HG02938 (cell line): ENCODE data around the gene ZBTB22.

ENCODE experiments used
- ATAC-seq: cut with Tn5 transposase; IDR thresholded peaks from one replicate; pipeline ENCODE4 v1.9.1; 2021; ENCODE audit warnings: mild to moderate bottlenecking, moderate library complexity; ENCODE audit not compliant: unreplicated experiment

Gene ZBTB22

DNA sequence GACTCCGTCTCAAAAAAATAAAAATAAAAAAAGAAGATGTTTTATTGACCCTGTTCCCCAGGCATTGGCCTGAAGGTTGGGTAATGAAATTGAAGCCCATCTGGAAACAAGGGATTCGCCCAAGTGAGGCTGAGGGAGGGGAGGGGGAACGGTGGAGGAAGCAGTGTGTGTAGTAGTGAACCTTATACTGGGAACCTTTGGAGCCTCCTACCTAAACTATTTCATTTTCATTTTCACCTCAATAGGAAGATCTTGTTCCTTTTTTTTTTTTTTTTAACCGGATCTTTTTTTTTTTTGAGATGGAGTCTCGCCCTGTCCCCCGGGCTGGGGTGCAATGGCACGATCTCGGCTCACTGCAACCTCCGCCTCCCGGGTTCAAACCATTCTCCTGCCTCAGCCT, 13.2 kb upstream of the ZBTB22 start:
- ATAC-seq: no peak

DNA sequence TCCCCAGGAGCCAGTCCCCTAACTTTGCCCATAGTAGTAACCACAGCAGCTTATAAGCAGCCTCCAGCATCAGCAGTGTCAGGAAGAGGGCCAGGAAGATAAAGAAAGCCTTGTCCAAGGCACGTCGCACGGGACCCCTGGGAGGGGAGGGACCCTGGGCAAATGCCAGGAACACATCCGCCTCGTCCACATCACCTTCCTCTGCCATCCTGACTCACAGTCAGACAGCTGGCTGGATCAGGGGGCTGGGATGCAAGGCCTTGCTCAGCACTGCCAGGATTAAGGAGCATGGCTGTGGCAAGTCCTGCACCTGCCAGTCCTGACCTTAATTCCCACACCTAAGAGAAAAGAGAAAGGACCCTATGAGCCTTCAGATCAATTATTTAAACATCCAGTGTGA, 11.5 kb upstream of the ZBTB22 start:
- ATAC-seq: no peak

DNA sequence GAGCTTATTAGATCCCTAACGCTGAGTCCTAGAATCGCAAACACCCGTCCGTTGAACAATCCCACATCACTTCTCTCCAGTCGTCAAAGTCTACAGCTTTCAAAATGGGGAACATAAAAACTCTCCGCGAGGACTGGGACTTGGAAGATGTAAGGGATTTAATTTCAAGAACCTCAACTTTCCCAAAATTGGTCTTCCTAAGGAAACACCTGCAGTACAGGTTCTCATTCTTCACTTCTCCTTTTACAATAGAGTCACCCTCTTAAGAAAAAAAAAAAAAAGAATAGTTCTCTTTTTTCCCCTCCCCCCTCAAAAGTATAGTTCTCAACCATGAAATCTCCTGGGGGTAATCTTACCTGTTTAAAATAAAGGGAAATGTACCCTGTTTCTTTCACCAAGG, 6.6 kb upstream of the ZBTB22 start:
- ATAC-seq: no peak

GRCh38 chr6:33323623-33323948, 6.0 kb upstream of the ZBTB22 start:
- no peak for ATAC-seq

- no peak for ATAC-seq
These were observed 3.7 kb upstream of the ZBTB22 start for GRCh38 chr6:33321227-33321626.

GRCh38 chr6:33320315-33321181, 3.0 kb upstream of the ZBTB22 start:
- ATAC-seq: no peak

- ATAC-seq: no peak
These were observed 2.4 kb upstream of the ZBTB22 start for GRCh38 chr6:33319939-33320314.

DNA sequence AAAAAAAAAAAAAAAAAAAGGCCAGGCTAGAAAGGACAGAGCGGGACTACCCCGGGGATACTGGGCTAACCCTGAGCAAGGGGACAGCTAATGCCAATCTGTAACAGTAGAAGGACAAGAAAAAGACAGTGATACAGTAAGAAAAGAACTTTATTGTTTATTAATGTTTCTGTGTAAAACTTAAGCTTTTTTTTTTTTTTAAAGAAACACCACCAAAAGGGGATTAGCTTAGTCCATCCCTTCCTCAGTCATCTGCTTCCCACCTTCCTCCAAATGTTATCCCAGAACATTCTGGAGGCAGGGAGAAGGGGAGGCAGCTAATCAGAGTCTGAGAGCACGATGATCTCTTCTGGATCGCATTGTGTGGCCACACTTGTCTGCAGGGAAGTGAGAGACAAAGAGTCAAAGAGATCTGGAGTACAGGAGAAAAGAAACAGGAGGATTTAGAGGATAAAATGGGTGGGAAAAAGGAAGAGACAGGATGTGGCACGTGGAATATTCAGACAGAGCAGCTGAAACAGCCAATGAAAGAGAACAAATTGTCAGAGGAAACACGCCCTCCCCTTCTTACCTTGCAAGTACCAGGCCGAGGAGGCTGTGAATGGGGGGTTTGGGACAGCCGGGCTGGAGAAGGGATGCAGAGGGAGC, 1.0 kb upstream of the ZBTB22 start:
- no peak for ATAC-seq

DNA sequence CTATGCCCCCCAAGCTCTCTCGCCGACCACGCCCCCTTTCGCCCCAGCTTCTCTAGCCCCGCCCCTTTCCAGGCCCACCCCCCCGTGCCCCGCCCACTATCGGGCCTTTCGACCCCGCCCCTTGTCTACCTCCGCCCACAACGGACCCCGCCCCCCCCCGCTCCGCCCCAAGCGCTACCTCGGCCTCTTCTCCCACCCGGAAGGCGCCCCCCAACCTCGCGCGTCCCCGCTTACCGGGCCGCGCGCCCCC, 200 bp downstream of the ZBTB22 start:
- ATAC-seq: no peak

GRCh38 chr6:33316603-33317418, 733 bp downstream of the ZBTB22 start:
- no peak for ATAC-seq

GRCh38 chr6:33315793-33316602, 1.5 kb downstream of the ZBTB22 start:
- ATAC-seq: no peak

GRCh38 chr6:33314943-33315792, 2.4 kb downstream of the ZBTB22 start:
- no peak for ATAC-seq

DNA sequence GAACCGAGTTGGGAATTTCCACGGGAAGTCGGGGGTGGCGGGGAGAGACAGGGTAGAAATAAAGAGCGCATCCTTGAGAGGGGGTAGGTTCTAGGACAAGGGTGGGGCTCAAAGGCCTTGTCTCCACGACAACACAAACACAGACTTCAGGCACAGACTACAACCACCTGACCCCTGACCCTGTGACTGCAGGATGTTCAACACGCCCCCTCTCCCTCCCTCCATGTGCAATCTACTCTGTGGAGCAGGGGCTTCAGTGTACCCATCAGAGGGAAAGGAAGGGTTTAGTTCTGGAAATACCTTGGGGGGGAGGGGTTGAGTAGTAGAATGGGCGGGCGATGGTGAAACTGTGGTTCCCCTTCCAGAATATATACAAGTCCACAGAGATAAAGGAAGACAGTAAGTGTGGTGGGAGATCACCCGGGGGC, 3.0 kb downstream of the ZBTB22 start:
- no peak for ATAC-seq

DNA sequence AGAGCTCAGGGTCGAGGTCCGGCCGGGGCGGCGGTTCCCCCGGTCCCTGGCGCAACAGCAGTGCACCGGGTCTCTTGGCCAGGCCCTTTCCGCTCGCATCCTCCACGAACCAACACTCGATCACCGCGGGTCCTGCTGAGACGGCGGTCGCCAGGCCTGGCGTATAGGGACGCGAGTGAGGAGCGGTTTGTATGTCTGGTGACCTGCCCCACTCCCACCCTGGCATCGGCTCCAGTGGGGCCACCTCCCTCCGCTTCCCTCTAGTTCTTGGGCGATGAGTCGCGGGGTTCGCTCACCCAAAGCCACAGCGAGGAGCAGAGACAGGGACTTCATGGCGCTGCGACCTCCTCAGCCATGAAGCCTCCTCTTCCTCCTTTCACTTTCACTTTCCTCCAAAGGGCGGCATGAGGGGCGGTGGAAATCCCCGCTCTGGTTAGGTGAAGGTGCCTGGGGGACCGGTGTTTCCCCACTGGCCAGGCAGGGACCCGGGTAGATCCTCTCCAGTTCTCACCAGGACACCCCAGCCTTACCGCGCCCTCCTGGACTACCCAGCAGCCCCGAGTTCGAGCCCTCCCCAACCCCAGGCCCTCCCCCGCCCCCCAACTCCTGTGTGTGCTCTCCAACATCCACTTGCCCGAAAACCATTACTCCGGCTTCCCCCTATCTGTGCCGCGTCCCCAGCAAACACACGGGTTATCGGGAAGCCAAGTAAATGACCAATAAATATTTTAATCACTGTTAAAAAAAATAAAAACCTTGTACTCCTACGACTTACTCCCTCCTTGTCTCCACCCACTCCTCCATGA, 3.6 kb downstream of the ZBTB22 start, which contains the start of gene TAPBP:
Gene TAPBP, minus strand, starts transcription at position 370 of the 806 bp plus-strand sequence. Its CDS starts 37 bp downstream, at position 333.
- ATAC-seq: no peak

DNA sequence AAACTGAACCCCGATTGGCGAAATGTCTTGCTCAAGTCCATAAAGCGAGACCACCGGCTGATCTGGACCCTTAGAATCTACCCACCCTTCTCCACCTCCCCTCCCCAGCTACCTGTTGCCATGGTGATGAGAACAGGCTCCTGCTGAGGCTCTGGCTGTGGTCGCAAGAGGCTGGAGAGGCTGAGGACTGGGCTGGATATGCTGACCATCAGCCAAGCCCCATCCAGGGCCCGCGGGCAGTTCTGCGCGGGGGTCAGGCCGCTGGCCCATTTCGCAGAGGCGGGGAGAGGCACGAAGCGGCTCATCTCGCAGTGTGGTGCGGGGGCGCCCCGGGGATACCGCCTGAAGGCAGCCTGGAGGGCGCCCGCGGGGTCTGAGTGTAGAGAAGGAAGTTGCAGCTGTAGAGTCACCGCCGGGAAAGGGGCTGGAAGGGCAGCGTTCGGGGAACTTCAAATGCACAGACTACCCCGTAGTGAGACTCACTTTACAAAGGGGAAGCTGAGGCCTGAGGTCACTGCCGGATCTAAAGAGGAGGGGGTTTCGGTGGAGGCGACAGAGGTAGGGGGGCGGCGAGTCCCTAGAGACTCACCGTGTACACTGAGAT, 4.3 kb downstream of the ZBTB22 start:
- ATAC-seq: no peak

DNA sequence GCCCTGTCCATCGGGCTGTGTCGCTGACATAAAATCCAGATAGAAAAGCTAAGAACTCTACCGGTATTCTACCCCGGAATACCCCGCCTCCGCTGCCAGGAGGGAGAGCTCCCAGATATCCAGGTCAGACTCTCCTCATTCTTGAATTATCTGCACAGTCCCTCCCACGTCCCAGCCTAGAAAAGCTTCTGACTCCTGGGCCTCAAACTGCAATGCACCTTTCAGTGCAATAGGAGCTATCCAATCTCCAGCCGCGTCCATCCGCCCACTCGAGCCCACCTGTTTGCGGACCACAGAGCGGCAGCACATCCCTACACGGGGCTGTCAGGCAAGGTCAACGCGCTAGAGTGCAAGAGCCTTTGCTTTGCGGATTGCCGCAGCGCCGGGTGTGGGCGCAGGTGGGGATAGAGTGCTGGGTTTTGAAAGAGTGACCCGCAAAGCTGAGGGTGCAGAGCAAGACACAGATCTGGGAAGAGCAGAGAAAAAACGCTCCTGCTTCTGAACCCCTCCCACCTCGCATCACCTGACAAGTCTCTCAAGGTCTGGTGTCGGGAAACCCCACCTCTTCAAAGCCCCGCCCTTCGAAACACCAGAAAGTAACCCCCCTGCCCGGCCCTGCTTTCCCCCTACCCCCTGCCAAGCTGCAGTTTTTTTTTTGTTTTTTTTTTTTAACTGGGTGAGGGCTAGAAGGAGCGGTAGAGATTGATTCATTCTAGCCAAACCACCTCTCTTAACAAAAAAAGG, 5.0 kb downstream of the ZBTB22 start:
- peak; percentile 34 for ATAC-seq

- no peak for ATAC-seq
These were observed 11.2 kb downstream of the ZBTB22 start for GRCh38 chr6:33306356-33306755.

GRCh38 chr6:33305052-33305451, 12.5 kb downstream of the ZBTB22 start:
- no peak for ATAC-seq
